H1 (cell line): Measurements from ENCODE around the gene MRTFB. TPM values are rescaled to one million over a fixed set of nuclear protein-coding genes. Genes with fewer than 3 reads are reported as not detected.

Experiments
- CTCF ChIA-PET: fragments of 300-600 bp; sonication (Branson Sonifier 250); formaldehyde crosslinking; loops from one replicate; lab custom pipeline; 2021; ENCODE audit not compliant: partially characterized antibody; lab: Charles Lee
- POLR2A ChIA-PET: fragments of 300-600 bp; sonication (Branson Sonifier 250); formaldehyde crosslinking; loops from one replicate; lab custom pipeline; 2021; ENCODE audit warnings: inconsistent platforms; ENCODE audit not compliant: partially characterized antibody; lab: Charles Lee
- DNase-seq, 2 experiments: peaks; one replicate each; pipeline versions ENCODE4 v3.0.0 to v3.0.0-alpha.2; 2010 to 2022; ENCODE audit warnings: low spot score in 2 of 2, low read depth in 1 of 2, mixed read lengths in 1 of 2
- FAIRE-seq: peaks from 2 replicates; lab custom pipeline; 2011; peaks lifted over from hg19 to GRCh38; lab: Jason Lieb, UNC
- H2AFZ ChIP-seq: 2 replicates; pipeline ENCODE4 v1.8.1; 2012; ENCODE audit warnings: low read length, inconsistent platforms
- H2AK5ac ChIP-seq: 2 replicates; pipeline ENCODE4 v1.6.1; 2013; ENCODE audit warnings: low read depth, low read length
- H2BK120ac ChIP-seq: replicated peaks from 2 replicates; pipeline ENCODE3; 2013; ENCODE audit warnings: low read depth, low read length, inconsistent platforms
- H2BK12ac ChIP-seq: 2 replicates; pipeline ENCODE4 v1.6.1; 2013; ENCODE audit warnings: low read depth, low read length
- H2BK15ac ChIP-seq: 2 replicates; pipeline ENCODE4 v1.6.1; 2013; ENCODE audit warnings: low read length
- H2BK20ac ChIP-seq: 2 replicates; pipeline ENCODE4 v1.6.1; 2013; ENCODE audit warnings: low read length
- H2BK5ac ChIP-seq: 2 replicates; pipeline ENCODE4 v1.6.1; 2013; ENCODE audit warnings: low read depth, low read length
- H3K14ac ChIP-seq: 2 replicates; pipeline ENCODE4 v1.6.1; 2013; ENCODE audit warnings: inconsistent platforms; ENCODE audit not compliant: insufficient read length
- H3K18ac ChIP-seq: 2 replicates; pipeline ENCODE4 v1.6.1; 2013; ENCODE audit warnings: low read length; ENCODE audit errors: extremely low read depth
- H3K23ac ChIP-seq: 2 replicates; pipeline ENCODE4 v1.6.1; 2013; ENCODE audit warnings: inconsistent platforms; ENCODE audit not compliant: insufficient read length
- H3K23me2 ChIP-seq: 2 replicates; pipeline ENCODE4 v1.6.1; 2013; ENCODE audit warnings: low read depth, low read length
- H3K27ac ChIP-seq: 2 replicates; pipeline ENCODE4 v1.6.1; 2011; ENCODE audit warnings: low read depth, low read length, inconsistent platforms
- H3K27me3 ChIP-seq, 4 experiments: replicated peaks in 1 of 4; 1 replicate in 1 of 4; 2 replicates in 3 of 4; pipeline versions ENCODE4 v1.6.1 to v1.8.1; 2011 to 2013; ENCODE audit warnings: low read length in 3 of 4, mild to moderate bottlenecking in 3 of 4, inconsistent platforms in 2 of 4, mixed read lengths in 2 of 4, moderate library complexity in 1 of 4; ENCODE audit not compliant: control insufficient read depth in 3 of 4, insufficient read depth in 3 of 4; ENCODE audit errors: extremely low read depth in 1 of 4
- H3K36me3 ChIP-seq, 4 experiments: 2 replicates each; pipeline versions ENCODE4 v1.6.1 to v1.8.1; 2011 to 2013; ENCODE audit warnings: mild to moderate bottlenecking in 4 of 4, low read length in 3 of 4, moderate library complexity in 2 of 4, control low read depth in 1 of 4, inconsistent platforms in 1 of 4; ENCODE audit not compliant: insufficient read depth in 4 of 4, control insufficient read depth in 2 of 4
- H3K4ac ChIP-seq: replicated peaks from 2 replicates; pipeline ENCODE3; 2013; ENCODE audit warnings: low read length, low read depth, mixed read lengths, inconsistent platforms; ENCODE audit not compliant: insufficient read length
- H3K4me1 ChIP-seq, 4 experiments: replicated peaks in 1 of 4; 1 replicate in 1 of 4; 2 replicates in 3 of 4; pipeline versions ENCODE4 v1.6.1 to v1.8.1; 2011 to 2013; ENCODE audit warnings: low read length in 3 of 4, inconsistent platforms in 2 of 4, mixed read lengths in 1 of 4; ENCODE audit not compliant: insufficient read depth in 4 of 4, control insufficient read depth in 3 of 4
- H3K4me2 ChIP-seq, 2 experiments: 2 replicates each; pipeline versions ENCODE4 v1.6.1 to v1.8.1; 2011 to 2013; ENCODE audit warnings: low read depth in 2 of 2, low read length in 2 of 2, control low read depth in 1 of 2, inconsistent platforms in 1 of 2, mild to moderate bottlenecking in 1 of 2; ENCODE audit not compliant: insufficient read depth in 1 of 2
- H3K4me3 ChIP-seq, 4 experiments: fragments of 200-600, 300-600 bp in 1 of 4; sonication (generic), shearing (Covaris generic), sonication (Bioruptor Twin) in 1 of 4; 2 replicates each; pipeline versions ENCODE4 v1.5.1 to v1.8.1; 2011 to 2016; ENCODE audit warnings: low read length in 4 of 4, low read depth in 3 of 4, control low read depth in 2 of 4, inconsistent platforms in 2 of 4, mild to moderate bottlenecking in 2 of 4, mixed read lengths in 1 of 4, moderate library complexity in 1 of 4; ENCODE audit not compliant: insufficient read depth in 2 of 4; ENCODE audit errors: extremely low read depth in 1 of 4
- H3K56ac ChIP-seq: replicated peaks from 2 replicates; pipeline ENCODE3; 2013; ENCODE audit warnings: low read depth, mild to moderate bottlenecking, mixed read lengths, low read length, inconsistent platforms; ENCODE audit not compliant: insufficient read length
- H3K79me1 ChIP-seq: 2 replicates; pipeline ENCODE4 v1.6.1; 2013; ENCODE audit warnings: low read depth, low read length, control low read depth
- H3K79me2 ChIP-seq, 2 experiments: 2 replicates each; pipeline versions ENCODE4 v1.6.1 to v1.8.1; 2012 to 2013; ENCODE audit warnings: low read length in 2 of 2, mild to moderate bottlenecking in 2 of 2, inconsistent platforms in 1 of 2; ENCODE audit not compliant: insufficient read depth in 2 of 2, control insufficient read depth in 1 of 2
- H3K9ac ChIP-seq, 4 experiments: replicated peaks in 1 of 4; 1 replicate in 1 of 4; 2 replicates in 3 of 4; pipeline versions ENCODE4 v1.6.1 to v1.8.1; 2011 to 2013; ENCODE audit warnings: low read depth in 3 of 4, low read length in 3 of 4, control low read depth in 2 of 4, mild to moderate bottlenecking in 2 of 4, moderate library complexity in 2 of 4, inconsistent platforms in 1 of 4; ENCODE audit errors: extremely low read depth in 1 of 4
- H3K9me3 ChIP-seq, 2 experiments: 2 replicates each; pipeline versions ENCODE4 v1.6.1 to v1.8.1; 2012 to 2013; ENCODE audit warnings: mild to moderate bottlenecking in 2 of 2, moderate library complexity in 2 of 2, control low read depth in 1 of 2, inconsistent platforms in 1 of 2, low read depth in 1 of 2, low read length in 1 of 2, mixed read lengths in 1 of 2; ENCODE audit not compliant: insufficient read depth in 2 of 2
- H4K20me1 ChIP-seq, 2 experiments: replicated peaks in 1 of 2; 2 replicates each; pipeline versions ENCODE3 to v1.8.1; 2011 to 2013; ENCODE audit warnings: inconsistent platforms in 2 of 2, low read length in 2 of 2, mild to moderate bottlenecking in 1 of 2; ENCODE audit not compliant: insufficient read depth in 2 of 2, control insufficient read depth in 1 of 2
- H4K5ac ChIP-seq: 2 replicates; pipeline ENCODE4 v1.6.1; 2013; ENCODE audit warnings: low read length, low read depth, mixed read lengths, inconsistent platforms; ENCODE audit not compliant: insufficient read length
- H4K8ac ChIP-seq: 2 replicates; pipeline ENCODE4 v1.8.0; 2013; ENCODE audit warnings: mild to moderate bottlenecking, moderate library complexity, low read length, inconsistent platforms; ENCODE audit not compliant: insufficient read depth; ENCODE audit errors: extremely low read depth
- H4K91ac ChIP-seq: replicated peaks from 2 replicates; pipeline ENCODE3; 2013; ENCODE audit warnings: low read length, mixed read lengths, inconsistent platforms; ENCODE audit not compliant: insufficient read length
- CBX8 ChIP-seq: fragments of 300-800, 300-1000 bp; sonication (generic); IDR thresholded peaks from 2 replicates; pipeline ENCODE4 v1.7.1; 2016; ENCODE audit warnings: low read depth, low read length, borderline replicate concordance
- KDM4A ChIP-seq: IDR thresholded peaks from one replicate; pipeline ENCODE4 v1.7.1; 2012; ENCODE audit warnings: low read depth, mild to moderate bottlenecking, moderate library complexity, low read length, inconsistent platforms; ENCODE audit not compliant: severe bottlenecking
- RBBP5 ChIP-seq: IDR thresholded peaks from 2 replicates; pipeline ENCODE4 v1.7.1; 2012; ENCODE audit warnings: low read depth, mild to moderate bottlenecking, inconsistent platforms, low read length, moderate library complexity, borderline replicate concordance
- RXRA ChIP-seq: IDR thresholded peaks from 2 replicates; pipeline ENCODE4 v1.6.1; 2011; ENCODE audit warnings: low read depth, mild to moderate bottlenecking, low read length, moderate library complexity; ENCODE audit not compliant: insufficient read depth
- SAP30 ChIP-seq: fragments of 300-600 bp; sonication (generic); IDR thresholded peaks from 2 replicates; pipeline ENCODE4 v1.7.1; 2012; ENCODE audit warnings: low read length, moderate library complexity, mild to moderate bottlenecking, inconsistent platforms; ENCODE audit not compliant: insufficient read depth, insufficient replicate concordance
- SP2 ChIP-seq: IDR thresholded peaks from 2 replicates; pipeline ENCODE4 v1.6.1; 2012; ENCODE audit warnings: mild to moderate bottlenecking, low read length, inconsistent platforms
- SP4 ChIP-seq: IDR thresholded peaks from 2 replicates; pipeline ENCODE4 v1.6.1; 2012; ENCODE audit warnings: low read length, inconsistent platforms
- USF2 ChIP-seq: IDR thresholded peaks from 2 replicates; pipeline ENCODE4 v1.6.1; 2011; ENCODE audit warnings: low read length, improper control_type of control experiment
- WGBS, 2 experiments: shearing (Covaris generic) in 1 of 2; methylation state at CpG; one replicate each; pipeline versions ENCODE4 v1.1.6 to v1.1.7; 2013 to 2015; ENCODE audit warnings: low lambda C conversion rate in 2 of 2, mixed read lengths in 2 of 2, inconsistent platforms in 1 of 2, low coverage in 1 of 2, missing lambda C conversion rate in 1 of 2; ENCODE audit not compliant: insufficient replicate concordance in 2 of 2, insufficient coverage in 1 of 2, insufficient read length in 1 of 2; ENCODE audit errors: extremely low coverage in 1 of 2, missing lambda C conversion rate in 1 of 2; 5-methylcytosine and 5-hydroxymethylcytosine counted together
- polyA plus RNA-seq, 7 experiments: library from polyadenylated mRNA; depleted of rRNA in 3 of 7; stranded (reverse) in 5 of 7; unstranded in 2 of 7; fragments of >200 nt in 5 of 7; fragments of 200-250 nt in 2 of 7; gene quantifications; 1 replicate in 5 of 7; 2 replicates in 1 of 7; 4 replicates in 1 of 7; pipeline versions ENCODE4 v1.2.1 to v1.2.3, GENCODE V29; 2011 to 2013; ENCODE audit warnings: missing spikeins in 2 of 7, mixed read lengths in 2 of 7
- total RNA-seq: library from RNA; stranded (reverse); fragmentation: NEBNext Ultra II Directional; extraction: Animal tissue kit (Norgen Biotek cat#: 25700); gene quantifications from 2 replicates; pipeline ENCODE4 v1.2.1, GENCODE V29; 2021

Gene MRTFB
- total and polyA plus RNA-seq, 2 of the 8 experiments (the other 6 are each of a cell fraction or from before 2014, with no cell fraction given): 13.5 to 34.9 TPM

GRCh38 chr16:14303639-14304394 is 232.7 kb downstream of the MRTFB start:
- Histone ChIP-seq H3K23me2 (peaks cover 14% of the 10 kb centered on the region), H2BK15ac (peak overlapping the region; percentile 29; the same call in 1 of the 2 replicates), H3K23ac (no peak overlapping the region), H3K9ac (peak overlapping the region; percentile 42 to 65 (median 51); a peak in 6 of 7 replicates), H3K4me1 (peaks cover 12 to 40% (median 26%) of the 10 kb centered on the region in 4 experiments), H2AK5ac (no peak overlapping the region), H2BK120ac (no peak overlapping the region), H3K79me2 (peaks cover 3 to 57% of the 10 kb centered on the region in 2 experiments; a peak in 3 of 4 replicates), H3K4me3 (peak overlapping the region; percentile 73 to 98 (median 83)), H3K36me3 (no peaks in the 10 kb centered on the region), H4K5ac (no peak overlapping the region), H3K4ac (no peak overlapping the region), H3K14ac (no peak overlapping the region), H3K4me2 (peak overlapping the region; percentile 96 to 98), H3K56ac (no peak overlapping the region), H2BK12ac (0 out of 2 replicates have a peak overlapping the region, but pooled peaks have one; percentile 39), H3K79me1 (peaks cover 7% of the 10 kb centered on the region), H3K18ac (peak overlapping the region; percentile 89), H2BK5ac (no peak overlapping the region), H4K20me1 (no peaks in the 10 kb centered on the region), H2AFZ (no peak overlapping the region), H4K91ac (no peak overlapping the region), H4K8ac (no peak overlapping the region; the same call in 1 of the 2 replicates), H3K27me3 (peaks cover 0 to 5% (median 0%) of the 10 kb centered on the region in 4 experiments; a peak in 2 of 7 replicates), H3K9me3 (no peaks in the 10 kb centered on the region), H3K27ac (no peak overlapping the region), H2BK20ac (no peak overlapping the region)
- FAIRE-seq: no peak
- DNase-seq: no peak
- CTCF ChIA-PET: interaction anchor here (0.7 to 1.4 kb wide), 6 partner anchors 10 to 185 kb away, joined by 3 to 5 read pairs (median 4); no protein-coding TSS in a partner anchor
- WGBS, 2 experiments: 1% methylated on average over 29 of the region's 31 CpGs; no CpG with 5 or more reads in 1 of the 2 experiments
- POLR2A ChIA-PET: interaction anchor here (1.1 to 1.7 kb wide), 5 partner anchors 18 to 199 kb away, joined by 3 to 6 read pairs (median 3); no protein-coding TSS in a partner anchor
- TF ChIP-seq RXRA: no peak
- no peak for TF ChIP-seq SP2
- no peak for TF ChIP-seq USF2
- no peak for TF ChIP-seq CBX8
- peak; percentile 9 for TF ChIP-seq SAP30
- no peak for TF ChIP-seq SP4
- no peak for TF ChIP-seq RBBP5
- peak; percentile 37 for TF ChIP-seq KDM4A
